ENCODE measurements around the gene ARID3C.
A peak's percentile ranks its signal among the peaks of the same experiment; 100 is the strongest.

The ARID3C gene

GRCh38 chr9:34611811-34612787 lies 16.8 kb downstream of the ARID3C start, which contains the start of gene RPP25L (continued):
- TF ChIP-seq SETDB1 (IDR thresholded peaks at IDR 0.05; ENCODE audit: insufficient read length, low read length) (no peak), ZNF211 (tag by site-specific recombination; IDR thresholded peaks at IDR 0.05; ENCODE audit: low read depth) (no peak), ZNF529 (tag by site-specific recombination; IDR thresholded peaks at IDR 0.05; ENCODE audit: insufficient replicate concordance) (no peak), ZNF521 (tag by site-specific recombination; IDR thresholded peaks at IDR 0.05) (no peak), ZNF311 (tag by site-specific recombination; IDR thresholded peaks at IDR 0.05; ENCODE audit: borderline replicate concordance) (no peak), ZNF791 (tag by site-specific recombination; IDR thresholded peaks at IDR 0.05) (no peak), PRDM2 (tag by site-specific recombination; IDR thresholded peaks at IDR 0.05; ENCODE audit: borderline replicate concordance) (no peak), ZNF571 (tag by site-specific recombination; IDR thresholded peaks at IDR 0.05) (no peak), ZNF239 (tag by site-specific recombination; IDR thresholded peaks at IDR 0.05) (no peak), GLI2 (tag by site-specific recombination; IDR thresholded peaks at IDR 0.05; ENCODE audit: borderline replicate concordance, low read depth) (no peak), ZBTB44 (tag by site-specific recombination; IDR thresholded peaks at IDR 0.05) (no peak), INSM2 (tag by site-specific recombination; IDR thresholded peaks at IDR 0.05) (no peak), KLF16 (tag by site-specific recombination; IDR thresholded peaks at IDR 0.05) (no peak), ZNF530 (tag by site-specific recombination; IDR thresholded peaks at IDR 0.05; ENCODE audit: low read depth) (no peak), KLF1 (tag by site-specific recombination; IDR thresholded peaks at IDR 0.05) (0 out of 2 replicates have a peak, but pooled peaks have one; percentile 28), MEIS1 (CRISPR knock-in tag; IDR thresholded peaks at IDR 0.05; ENCODE audit: borderline replicate concordance) (no peak), ZFP3 (tag by site-specific recombination; IDR thresholded peaks at IDR 0.05; ENCODE audit: low read depth) (no peak), ZNF792 (tag by site-specific recombination; IDR thresholded peaks at IDR 0.05) (no peak), ZNF473 (tag by site-specific recombination; IDR thresholded peaks at IDR 0.05) (no peak), ZNF580 (tag by site-specific recombination; IDR thresholded peaks at IDR 0.05) (no peak), ZNF658 (tag by site-specific recombination; IDR thresholded peaks at IDR 0.05) (no peak), ZNF830 (tag by site-specific recombination; IDR thresholded peaks at IDR 0.05; ENCODE audit: low read depth) (no peak), ZNF558 (tag by site-specific recombination; IDR thresholded peaks at IDR 0.05) (no peak), ZSCAN18 (tag by site-specific recombination; IDR thresholded peaks at IDR 0.05) (no peak), ZBTB1 (tag by site-specific recombination; IDR thresholded peaks at IDR 0.05) (no peak), ZNF354C (tag by site-specific recombination; IDR thresholded peaks at IDR 0.05; ENCODE audit: borderline replicate concordance, low read depth) (no peak), ZNF555 (tag by site-specific recombination; conservative IDR thresholded peaks at IDR 0.05) (no peak), FEZF1 (tag by site-specific recombination; IDR thresholded peaks at IDR 0.05) (no peak), ZNF670 (tag by site-specific recombination; IDR thresholded peaks at IDR 0.05; ENCODE audit: low read depth) (no peak)
